ENCODE data around the gene SPAG9. TPM values are rescaled to one million over a fixed set of nuclear protein-coding genes. Genes with fewer than 3 reads are reported as not detected.
A peak's percentile ranks its signal among the peaks of the same experiment; 100 is the strongest.

SPAG9 gene
- total RNA-seq, 4 donors from 2014 or later = 39.4 to 211 (median 107) TPM

DNA sequence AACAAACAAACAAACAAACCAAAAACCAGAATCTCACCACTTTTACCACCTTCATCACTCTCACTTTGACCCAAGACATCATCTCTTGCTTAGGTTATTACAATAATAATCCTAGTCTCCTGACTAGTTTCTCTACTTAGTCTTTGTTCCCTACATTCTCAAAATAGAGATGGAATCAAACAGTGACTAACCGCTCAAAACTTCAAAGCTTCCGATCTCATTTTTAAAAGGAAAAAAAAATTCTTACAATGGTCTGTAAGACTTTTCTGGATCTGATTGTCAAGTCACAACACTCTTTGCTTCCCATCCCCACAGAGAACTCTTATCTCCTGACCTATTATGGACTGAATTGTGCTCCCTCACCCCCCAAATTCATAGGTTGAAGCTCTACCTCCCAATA lies 60.9 kb downstream of the SPAG9 start:
- Histone ChIP-seq H3K36me3 (no peaks in the 10 kb centered on the region), H3K4me3 (no peak overlapping the region), H3K27ac (no peak overlapping the region), H3K4me1 (peaks cover 0 to 17% of the 10 kb centered on the region in 2 donors), H3K27me3 (no peaks in the 10 kb centered on the region), H3K9me3 (no peaks in the 10 kb centered on the region)
- no peak for TF ChIP-seq CTCF (IDR thresholded peaks at IDR 0.05)
- TF ChIP-seq POLR2A (IDR thresholded peaks at IDR 0.05) = no peak
- intact Hi-C loops (cut with DNase I; ENCODE audit: low total_unique reads) = no loop called here
- DNase-seq = no peak

- no peaks in the 10 kb centered on the region for H3K36me3 ChIP-seq
- no peaks in the 10 kb centered on the region for H3K27me3 ChIP-seq
- peaks cover 0 to 17% of the 10 kb centered on the region in 2 donors for H3K4me1 ChIP-seq
- H3K4me3 ChIP-seq = no peak overlapping the region
- H3K9me3 ChIP-seq = no peaks in the 10 kb centered on the region
- intact Hi-C loops (cut with DNase I; ENCODE audit: low total_unique reads) = no loop called here
- TF ChIP-seq CTCF (IDR thresholded peaks at IDR 0.05) (no peak), POLR2A (IDR thresholded peaks at IDR 0.05) (no peak)
- no peak for DNase-seq
- peak overlapping the region; percentile 73 to 76 for H3K27ac ChIP-seq
Observed at GRCh38 chr17:51057534-51057933, 63.1 kb downstream of the SPAG9 start.

DNA sequence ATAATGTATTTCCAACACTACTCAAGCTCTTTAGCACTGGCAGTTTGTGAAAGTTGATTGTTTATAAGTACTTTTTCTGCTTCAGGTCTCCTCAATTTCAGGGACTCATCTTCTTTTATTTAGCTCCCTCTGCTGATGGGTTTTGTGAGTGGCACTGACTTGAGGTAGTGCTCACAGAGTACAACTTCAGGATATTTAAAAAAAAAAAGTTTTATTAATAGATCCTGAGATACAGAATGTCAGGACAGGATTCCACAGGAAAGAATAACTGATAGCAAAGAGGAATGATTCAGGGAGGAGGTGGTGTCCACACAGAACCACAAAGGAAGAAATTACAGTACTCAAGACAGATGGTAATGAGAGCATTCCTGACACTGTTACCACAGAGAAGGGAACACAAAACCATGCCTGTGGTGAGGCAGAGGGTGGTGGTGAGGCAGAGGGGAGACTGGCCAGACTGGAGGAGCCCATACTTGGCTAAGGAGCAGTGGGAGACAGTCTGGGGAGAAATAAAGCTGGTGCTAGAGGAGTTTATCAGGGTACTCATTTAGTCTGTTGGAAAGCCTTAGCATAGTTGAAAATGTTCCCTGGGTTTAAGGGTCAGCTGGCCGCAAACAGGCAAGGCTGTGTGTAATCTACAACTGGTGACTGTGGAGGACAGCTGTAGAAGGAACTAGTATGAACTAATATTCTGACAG lies 63.7 kb downstream of the SPAG9 start:
- H3K27me3 ChIP-seq = no peaks in the 10 kb centered on the region
- peaks cover 0 to 17% of the 10 kb centered on the region in 2 donors for H3K4me1 ChIP-seq
- no peaks in the 10 kb centered on the region for H3K9me3 ChIP-seq
- intact Hi-C loops (cut with DNase I; ENCODE audit: low total_unique reads) = no loop called here
- H3K36me3 ChIP-seq = no peaks in the 10 kb centered on the region
- no peak for TF ChIP-seq POLR2A (IDR thresholded peaks at IDR 0.05)
- TF ChIP-seq CTCF (IDR thresholded peaks at IDR 0.05) = peak; percentile 54 to 76 (median 66)
- DNase-seq = peak; percentile 19 to 48
- no peak overlapping the region for H3K4me3 ChIP-seq
- H3K27ac ChIP-seq = peak overlapping the region; percentile 73 to 76

DNA sequence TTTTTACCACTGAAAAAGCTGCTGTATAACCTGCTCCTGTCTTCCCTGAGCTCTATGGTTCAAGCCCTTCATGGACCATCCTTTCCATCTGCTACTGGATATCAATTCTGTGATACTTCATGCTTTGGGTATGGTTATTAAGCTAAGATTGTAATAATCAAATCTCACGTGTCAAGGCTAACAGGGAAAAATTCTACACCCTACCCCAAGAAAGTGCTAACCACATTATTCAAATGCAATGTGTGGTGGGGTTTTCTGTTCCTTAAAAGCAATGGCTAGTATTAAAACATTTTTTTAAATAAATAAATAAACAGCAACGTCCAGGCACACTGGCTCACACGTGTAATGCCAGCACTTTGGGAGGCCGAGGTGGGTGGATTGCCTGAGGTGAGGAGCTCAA lies 65.9 kb downstream of the SPAG9 start:
- no peaks in the 10 kb centered on the region for H3K27me3 ChIP-seq
- no peaks in the 10 kb centered on the region for H3K9me3 ChIP-seq
- peaks cover 0 to 17% of the 10 kb centered on the region in 2 donors for H3K4me1 ChIP-seq
- no peaks in the 10 kb centered on the region for H3K36me3 ChIP-seq
- no peak for DNase-seq
- H3K27ac ChIP-seq = no peak overlapping the region
- intact Hi-C loops (cut with DNase I; ENCODE audit: low total_unique reads) = no loop called here
- H3K4me3 ChIP-seq = no peak overlapping the region
- TF ChIP-seq POLR2A (IDR thresholded peaks at IDR 0.05) = no peak

- TF ChIP-seq CTCF (IDR thresholded peaks at IDR 0.05) (no peak), POLR2A (IDR thresholded peaks at IDR 0.05) (no peak)
- intact Hi-C loops (cut with DNase I; ENCODE audit: low total_unique reads) = no loop called here
- Histone ChIP-seq H3K9me3 (no peaks in the 10 kb centered on the region), H3K4me1 (peaks cover 0 to 20% of the 10 kb centered on the region in 2 donors), H3K4me3 (no peak overlapping the region), H3K36me3 (no peaks in the 10 kb centered on the region), H3K27me3 (no peaks in the 10 kb centered on the region), H3K27ac (no peak overlapping the region)
- DNase-seq = no peak
Observed at GRCh38 chr17:51052235-51052634, 68.4 kb downstream of the SPAG9 start.
